CD4-positive, alpha-beta T cell treated with Interleukin-15 for 4 hours (primary cell): ENCODE results near the gene HPS1.
A peak's percentile ranks its signal among the peaks of the same experiment; 100 is the strongest.

Experiments
- DNase-seq: peaks from one replicate; pipeline ENCODE4 v3.0.0-alpha.2; 2020; ENCODE audit warnings: low spot score

HPS1 gene

DNA sequence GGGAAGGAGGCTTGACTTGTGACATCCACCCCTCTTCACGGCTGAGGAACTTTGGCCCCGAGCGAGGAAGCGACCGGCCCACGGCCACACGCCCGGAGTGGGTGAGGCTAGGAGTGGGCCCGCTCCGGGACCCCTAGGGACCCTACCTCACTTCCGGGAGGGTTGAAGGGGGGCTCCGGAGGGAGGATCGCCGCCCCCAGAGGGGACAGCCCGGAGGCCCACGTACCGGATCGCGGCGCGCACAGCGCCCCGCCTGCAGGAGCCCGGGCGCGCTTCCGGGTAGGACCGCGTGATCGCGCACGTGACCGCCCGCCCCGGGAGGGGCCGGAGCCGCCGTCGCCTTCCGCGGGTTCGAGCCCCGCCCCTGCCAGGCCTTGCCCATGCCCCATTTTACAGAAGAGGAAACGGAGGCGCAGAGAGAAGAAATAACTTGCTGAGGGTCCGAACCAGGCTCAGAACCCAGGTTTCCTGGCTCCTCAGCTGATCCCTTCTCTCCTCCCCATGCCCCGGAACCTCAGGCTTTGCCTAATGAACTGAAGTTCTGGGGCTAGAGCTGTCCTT is at the start of gene HPS1:
Gene HPS1 (minus strand): TSS at position 275 of the 561 bp plus-strand sequence. CDS start 3,695 bp downstream, outside the sequence.
- peak; percentile 74 for DNase-seq

DNA sequence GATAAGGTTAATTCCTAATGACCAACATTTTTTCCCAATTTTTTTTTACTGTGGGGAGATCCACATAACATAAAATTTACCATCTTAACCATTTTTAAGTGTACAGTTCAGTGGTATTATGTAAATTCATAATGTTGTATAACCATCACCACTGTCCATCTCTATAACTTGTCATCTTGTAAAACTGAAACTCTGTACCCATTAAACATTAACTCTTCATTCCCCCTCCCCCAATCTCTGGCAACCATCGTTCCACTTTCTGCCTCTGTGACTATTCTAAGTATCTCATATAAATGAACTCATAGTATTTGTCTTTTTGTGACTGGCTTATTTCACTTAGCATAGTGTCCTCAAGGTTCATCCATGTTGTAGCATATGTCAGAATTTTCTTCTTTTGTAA is 46.0 kb upstream of the HPS1 start:
- DNase-seq, result no peak

DNA sequence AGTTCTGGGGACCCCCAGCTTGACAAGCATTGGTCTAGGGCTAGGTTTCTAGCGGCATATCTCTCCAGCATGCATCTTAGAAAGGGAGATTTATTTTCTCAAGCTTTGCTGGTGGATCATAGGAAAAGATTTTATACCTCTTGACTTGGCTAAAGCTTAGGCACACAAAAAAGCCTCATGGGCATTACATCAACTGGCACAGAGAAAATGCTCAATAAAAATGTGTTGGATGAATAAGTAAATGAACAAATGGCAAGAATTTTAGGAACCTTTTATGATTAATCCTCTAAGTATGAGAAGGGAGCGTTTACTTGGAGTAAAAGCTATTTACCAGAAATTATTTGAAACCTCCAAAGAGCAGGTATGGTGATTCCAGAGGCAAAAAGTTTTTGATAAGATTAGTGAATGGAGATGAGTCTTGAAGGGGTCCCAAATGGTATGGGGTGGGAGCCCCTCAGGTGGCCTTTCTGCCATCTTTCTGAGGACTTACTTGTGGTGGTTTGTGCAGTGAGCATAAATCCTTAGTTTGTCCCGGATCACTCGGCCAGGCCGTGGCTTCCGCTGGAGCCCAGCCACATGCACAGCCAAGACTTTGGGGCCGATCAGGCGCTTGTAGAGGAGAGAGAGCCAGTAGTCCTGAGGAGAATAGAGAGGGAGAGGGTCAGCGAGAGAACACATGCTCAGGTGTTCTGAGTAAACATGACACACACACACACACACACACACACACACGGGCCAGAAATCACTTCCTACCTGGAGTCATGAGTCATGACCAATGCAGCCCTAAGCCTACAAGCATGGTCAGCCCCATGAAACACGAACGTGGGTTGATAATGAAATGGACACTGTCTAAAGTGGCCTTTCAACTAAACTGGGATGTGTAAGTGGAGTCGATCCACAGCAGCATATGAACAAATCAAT is 43.1 kb upstream of the HPS1 start:
- DNase-seq, result no peak

DNA sequence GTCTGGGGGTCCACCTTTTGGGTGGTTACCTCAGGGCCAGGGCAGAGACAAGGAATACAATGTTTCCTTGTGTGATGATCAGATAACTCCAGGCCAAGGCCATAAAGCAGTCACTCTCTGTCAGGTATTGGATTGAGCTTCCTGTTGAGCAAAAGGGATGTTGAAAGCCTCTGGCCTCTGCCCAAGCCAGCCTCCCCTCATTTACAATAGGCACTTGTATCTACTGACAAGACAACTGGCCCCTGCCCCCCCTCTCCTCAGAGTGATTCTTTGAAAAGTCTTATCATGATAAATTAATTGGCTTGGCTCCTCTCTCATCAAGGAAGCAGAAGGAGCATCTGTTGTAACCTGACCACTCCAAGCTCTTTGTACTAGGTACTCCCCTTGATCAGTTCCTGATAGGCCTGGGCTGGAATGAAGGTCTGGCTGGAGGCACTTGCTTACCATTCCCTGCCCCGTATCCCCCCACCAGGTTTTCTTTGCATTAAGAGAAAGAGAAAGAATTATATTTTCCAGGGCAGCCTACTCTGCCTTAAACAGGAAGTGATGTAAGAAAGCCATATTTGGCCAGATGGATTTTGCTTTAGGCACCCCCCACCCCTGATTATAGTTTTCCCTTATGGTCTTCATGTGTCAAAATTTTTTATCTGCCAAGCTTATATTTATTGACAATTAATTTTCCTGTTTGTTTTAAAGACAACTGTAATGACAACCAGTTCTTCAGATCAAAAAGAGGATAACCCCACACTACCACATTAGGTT is 42.1 kb upstream of the HPS1 start:
- no peak for DNase-seq

DNA sequence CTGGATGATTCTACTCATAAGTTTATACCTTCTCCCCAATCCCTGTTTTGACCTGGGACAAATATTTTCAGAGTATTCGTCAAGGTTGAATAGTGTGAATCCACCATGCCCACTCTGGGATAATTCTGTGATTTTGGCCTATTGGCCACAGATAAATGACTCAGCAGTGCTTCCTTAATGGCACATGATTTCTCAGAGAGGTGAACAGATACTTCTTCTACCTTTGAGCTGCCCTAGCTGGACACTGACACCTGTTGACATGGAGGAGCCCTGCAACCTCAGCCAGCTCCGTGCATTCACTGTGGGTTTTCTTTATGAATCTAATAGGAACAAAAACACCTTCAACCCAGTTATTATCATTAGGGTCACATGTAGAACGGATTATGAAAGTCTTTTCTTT is 40.9 kb upstream of the HPS1 start:
- DNase-seq, result no peak

DNA sequence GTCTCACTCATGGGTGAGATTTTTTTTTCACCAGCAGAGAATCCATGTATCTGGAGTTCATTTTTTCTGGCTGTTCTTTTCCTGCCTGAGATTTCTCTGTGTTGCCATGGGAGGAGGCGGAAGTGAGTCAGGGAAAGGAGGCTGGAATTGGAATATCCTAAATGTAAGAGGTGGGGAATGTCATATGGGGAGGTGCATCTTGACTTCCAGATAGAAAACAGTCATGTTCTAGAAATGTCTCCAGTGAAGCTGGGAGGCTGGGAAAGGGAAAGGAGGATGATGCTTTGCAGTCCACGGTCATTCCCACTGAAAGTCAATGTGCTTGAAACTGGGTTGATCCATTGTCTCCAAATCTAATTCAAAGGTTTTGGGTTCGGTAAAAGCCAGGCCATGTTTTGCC is 39.7 kb upstream of the HPS1 start:
- no peak for DNase-seq

DNA sequence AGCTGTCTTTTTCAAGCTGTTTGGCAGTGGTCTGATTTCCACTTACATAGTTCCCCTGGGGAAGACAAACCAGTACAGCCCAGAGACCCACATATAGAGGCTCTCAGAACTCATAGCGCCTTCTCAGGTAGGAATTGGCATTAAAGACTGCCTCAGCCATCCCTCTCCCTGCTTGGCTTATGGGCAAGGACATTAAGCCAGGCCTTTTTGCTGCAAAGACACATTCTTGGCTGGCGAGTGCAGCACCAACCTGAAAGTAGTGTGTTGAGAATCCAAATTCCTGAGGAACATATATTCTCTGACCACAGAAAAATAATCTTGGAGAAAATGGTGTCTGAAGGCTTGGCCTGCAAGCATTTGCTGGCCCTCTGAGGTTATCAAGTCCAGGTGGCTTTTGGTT is 39.2 kb upstream of the HPS1 start:
- no peak for DNase-seq

DNA sequence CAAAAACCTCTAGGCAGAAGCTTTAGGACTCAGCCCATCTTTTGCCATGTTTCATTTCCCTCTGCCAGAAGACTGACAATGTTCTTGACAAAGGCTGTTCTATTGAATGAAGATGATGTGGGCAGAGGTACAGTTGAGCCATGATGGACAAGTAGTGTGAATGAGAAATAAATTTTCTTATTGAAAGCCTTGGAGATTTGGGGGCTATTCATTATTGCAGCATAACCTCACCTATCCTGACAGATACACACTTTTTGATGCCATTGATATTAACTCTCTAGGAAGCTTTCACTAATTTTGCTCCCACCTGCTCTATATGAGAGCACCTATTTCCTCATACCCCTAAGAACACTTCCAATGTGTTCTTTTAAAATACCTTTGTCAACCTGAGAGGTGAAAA is 36.9 kb upstream of the HPS1 start:
- no peak for DNase-seq

DNA sequence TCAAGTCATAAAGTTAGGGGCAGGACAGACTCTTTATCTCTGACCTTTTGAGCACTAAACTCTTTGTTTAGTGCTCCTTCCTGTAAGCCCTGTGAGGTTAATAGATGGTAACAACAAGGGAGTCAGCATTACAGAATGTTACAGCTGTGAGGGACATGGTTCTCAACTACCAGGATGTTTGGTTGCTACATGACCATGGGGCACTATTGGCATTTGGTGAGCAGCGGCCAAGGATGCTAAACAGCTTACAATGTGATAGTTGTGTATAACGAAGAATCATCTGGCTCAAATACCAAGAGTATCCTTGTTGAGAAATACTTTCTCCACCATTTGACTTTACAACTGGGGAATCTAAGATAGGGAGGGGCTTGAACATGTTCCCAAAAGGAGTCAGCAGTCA is 35.4 kb upstream of the HPS1 start:
- no peak for DNase-seq

DNA sequence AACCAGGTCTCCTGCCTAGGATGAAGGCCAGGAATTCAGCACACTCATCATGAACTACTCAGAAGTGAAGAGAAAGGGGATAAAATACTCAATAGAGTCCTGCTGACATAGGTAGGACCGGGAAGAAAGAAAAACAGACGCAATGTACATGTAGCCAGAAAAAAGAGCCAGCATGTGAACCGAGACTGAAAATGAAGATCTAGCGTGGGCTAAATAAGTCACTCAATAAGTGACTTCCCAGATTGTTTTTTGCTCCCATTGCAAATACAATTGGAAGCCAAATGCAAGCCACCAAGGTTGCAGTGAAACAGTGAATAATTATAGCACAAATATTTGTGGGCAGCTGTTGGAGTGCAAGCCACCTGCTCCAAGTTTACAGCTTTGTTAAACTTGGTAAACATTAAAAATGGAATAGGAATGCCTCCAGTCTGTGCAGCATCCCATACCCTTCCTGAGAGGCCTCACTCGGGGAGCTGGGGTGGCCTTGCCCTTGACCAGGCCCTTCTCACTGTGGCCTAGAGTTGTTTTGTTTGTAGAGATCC is 34.7 kb upstream of the HPS1 start:
- no peak for DNase-seq

DNA sequence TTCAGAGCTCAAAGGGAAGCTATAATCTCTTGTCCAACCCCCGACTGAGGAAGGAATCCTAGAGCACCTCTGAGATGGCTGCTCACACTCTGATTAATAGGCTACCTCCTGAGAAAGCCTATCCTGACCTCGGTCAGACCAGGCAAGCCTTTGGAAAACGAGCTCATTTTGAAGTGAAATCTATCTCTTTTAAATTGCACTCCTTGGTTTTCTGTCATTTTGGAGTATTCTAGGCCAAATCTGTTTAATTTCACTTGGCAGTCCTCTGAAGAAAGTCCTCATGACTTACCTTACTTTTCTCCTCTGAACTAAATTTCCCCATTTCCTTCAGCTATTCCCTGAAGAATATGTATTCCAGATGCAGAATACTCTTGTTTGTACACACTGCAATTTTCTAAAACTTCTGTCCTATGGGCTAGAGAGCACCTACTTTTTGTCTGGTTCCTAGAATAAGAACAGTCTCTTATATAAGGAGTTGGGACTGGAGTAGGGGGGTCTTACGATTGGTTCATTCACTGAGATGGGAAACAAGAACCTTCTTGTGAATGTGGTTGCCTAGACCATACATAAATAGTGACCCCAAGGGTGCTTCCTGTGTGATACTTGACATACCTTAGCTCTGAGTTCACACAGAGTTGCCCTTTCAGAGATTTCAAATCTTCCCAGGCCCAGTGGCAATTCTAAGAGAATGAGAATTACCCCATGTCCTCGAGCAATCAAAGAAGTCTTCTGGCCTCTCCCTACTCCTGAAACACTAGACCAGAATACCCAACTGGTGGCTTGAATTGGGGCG is 31.9 kb upstream of the HPS1 start:
- DNase-seq, result no peak

DNA sequence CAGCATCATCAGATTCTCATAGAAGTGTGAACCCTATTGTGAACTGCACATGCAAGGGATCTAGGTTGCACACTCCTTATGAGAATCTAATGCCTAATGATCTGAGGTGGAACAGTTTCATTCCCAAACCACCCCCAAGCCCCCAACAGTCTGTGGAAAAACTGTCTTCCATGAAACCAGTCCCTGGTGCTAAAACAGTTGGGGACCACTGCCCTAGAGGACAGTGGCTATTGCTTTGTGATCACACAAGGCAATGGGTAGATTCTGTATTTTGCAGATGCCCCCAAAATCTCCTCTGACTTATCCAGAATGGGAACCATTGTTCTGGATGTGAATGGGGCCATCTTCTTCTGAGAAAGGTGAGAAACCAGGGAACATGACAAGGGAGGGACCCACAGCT is 31.1 kb upstream of the HPS1 start:
- no peak for DNase-seq

DNA sequence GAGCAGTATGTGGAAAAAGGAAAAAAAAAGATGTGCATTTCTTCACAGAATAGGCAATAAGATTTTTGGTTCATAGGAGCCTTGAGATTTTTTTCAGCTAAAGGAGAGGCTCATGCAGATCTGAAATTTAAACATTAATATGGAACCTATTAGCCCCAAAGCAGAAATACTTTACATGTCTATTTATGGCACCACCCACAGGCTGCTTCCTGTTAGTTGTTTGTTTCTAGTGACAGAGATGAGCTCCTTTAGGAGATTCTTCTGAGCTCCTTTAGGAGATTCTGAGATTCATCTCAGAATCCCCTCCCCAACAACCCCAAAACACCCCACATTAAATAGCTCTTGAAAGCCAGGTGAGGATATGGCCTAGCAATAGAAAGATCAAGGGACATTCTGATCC is 27.9 kb upstream of the HPS1 start:
- no peak for DNase-seq

DNA sequence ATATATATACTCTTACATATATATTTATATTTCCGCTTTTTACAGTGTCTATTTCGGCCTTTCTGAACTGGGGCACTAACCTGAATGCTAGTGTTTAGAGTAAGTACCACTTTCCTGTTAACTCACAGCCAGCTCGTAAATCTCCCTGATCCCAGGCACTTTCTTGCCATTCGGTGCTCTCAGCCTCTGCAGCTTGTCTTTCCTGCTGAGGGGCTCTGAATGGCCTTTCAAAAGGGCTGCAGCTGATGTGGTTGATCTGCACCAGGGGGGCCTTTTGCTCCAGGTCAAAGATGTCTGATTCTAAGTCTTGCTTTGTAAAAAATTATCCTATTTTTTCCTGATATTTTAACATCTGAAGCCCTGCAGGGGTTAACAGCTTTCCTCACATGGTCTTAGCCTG is 25.5 kb upstream of the HPS1 start:
- DNase-seq, result no peak

DNA sequence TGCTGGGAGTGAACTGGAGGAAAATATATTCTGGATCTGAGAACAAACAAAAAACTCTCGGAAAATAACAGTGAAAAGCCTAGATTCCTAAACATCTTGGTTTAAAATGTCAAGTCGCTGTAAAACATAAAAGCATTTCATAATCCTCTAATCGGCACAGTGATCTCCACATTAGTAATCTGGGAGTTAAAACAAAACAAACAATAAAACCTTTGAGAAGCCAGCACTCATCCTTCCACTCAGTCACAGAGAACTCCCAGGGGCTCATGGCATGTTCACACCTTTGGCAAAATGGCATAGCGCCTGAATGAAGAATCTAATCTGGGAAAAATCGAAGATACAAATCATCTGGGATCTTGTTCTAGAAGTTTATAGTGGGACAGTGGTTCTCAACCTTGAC is 24.1 kb upstream of the HPS1 start:
- no peak for DNase-seq

DNA sequence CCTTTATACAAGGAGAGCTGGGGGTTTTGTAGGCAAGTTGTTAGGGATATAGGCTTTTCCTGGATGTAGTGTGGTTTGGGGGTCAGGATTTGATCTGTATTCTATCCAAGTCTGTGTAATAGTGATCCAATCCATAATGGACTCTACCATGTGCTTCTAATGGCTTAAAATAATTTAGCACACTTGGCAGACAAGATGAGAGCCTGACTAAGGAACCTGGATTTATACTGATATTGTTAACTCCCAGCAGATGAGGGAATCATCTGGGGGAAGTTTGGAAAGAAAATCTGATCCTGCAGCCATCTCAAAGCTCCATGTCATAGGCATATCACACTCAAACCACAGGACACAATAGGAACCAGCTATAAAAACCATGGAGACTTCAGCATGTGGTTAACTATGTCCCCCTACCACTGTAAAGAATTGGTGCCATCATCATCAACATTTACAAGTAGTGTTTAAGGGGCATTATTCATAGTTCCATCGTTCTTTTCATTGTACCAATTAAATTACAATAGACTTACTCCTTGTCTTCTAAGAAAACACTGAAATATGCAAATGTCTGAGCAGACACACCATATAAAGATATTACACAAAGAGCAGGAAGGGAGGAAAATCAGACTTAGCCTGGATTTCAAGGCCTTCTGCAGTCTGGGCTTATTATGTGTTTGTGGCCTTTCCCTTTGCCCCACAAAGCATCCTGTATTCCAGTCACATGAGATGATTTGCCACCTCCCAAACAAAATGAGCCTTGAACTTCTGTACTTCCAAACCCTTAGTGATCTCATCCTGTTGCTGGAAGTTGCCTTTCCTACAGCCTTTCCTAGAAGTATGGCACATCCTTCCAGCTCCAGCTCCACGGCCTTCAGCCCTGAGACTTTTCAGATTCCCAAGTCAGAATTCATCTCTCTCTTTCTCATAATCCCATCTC is 22.5 kb upstream of the HPS1 start:
- DNase-seq, result no peak

DNA sequence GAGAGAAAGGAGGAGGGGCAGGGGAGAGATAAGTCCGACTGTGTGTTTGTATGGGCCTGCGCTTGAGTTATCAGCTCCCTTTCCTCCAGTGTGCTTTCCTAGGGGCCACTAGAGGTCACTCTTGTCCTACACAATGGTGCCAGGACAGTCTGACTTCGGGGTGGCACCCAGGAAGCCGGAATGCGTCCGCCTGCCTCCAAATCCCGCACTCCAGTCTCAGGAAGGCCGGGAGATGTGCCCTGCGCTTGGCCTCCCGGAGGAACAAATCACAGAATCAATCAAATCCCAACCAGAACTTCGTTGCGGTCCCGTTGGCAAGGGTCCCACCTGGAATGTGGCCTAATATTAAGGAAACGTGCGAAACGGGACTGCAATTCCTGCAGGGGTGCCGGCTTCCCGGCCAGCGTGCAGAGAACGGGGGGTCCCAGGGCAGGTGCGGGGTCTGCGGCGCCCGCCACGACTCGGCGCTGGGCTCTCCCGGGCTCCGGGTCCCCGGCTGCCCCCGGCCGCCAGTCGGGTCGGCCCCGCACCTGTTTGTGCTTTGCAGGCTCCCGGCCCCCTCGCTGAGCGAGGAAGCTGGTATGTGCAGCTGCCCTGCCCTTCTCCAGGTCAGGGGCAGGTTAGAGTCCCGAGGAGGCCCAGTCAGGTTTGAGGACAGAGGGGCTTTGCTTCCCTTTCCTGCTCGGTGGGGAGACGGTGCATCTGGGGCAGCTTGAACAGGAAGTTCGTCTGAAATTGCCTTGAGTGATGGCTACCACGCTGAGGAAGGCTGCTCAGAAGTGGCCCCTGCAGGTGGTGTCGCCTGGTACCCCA is 21.0 kb upstream of the HPS1 start:
- peak; percentile 75 for DNase-seq

DNA sequence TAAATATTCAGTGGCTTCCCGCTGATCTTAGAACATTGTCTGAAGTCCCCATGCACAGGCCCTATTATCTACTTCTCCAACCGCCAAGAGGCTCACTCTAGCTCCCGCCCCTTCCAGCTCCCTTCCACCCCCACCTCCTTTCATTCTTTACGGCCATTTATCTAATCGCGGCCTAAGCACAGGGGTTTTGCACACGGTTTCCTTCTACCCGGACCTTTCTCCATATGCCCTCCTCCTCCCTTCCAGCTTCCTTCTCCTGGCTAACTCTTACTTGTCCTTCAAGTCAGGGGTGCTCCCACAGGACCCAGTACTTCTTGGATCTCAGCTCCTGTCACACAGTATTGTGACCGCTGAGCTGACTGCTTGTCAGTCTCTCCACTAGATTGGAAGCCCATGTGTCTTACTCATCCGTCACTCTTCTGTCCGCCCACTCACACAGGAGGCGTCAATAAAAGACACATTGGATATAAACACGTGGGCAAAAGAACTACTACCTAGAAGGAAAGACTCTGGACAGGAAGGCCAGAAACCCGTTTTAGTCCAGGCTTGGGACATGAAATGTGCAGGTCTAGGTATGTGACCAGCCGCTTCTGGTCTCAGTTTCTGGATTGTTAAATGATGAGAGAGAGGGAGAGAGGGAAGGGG is 20.2 kb upstream of the HPS1 start:
- DNase-seq, result no peak

DNA sequence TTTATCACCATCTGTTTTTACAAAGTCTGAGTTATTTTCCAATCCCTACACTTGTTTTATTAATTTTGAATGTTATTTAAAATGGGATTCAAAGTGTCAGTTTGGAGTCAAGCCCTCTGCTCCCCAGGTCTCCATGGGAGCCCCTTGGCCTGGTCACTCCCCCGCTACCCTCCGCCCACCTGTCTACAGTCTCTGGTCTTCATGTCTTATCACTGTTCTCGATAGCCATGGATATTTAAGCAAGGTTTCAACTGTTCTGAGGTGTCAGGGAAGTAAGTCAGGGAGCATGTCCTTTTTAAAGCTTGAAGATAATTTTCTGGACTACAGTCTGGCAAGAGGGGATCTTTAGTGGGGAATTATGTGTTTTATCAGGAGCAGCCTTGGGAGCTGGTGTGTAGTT is 19.1 kb upstream of the HPS1 start:
- DNase-seq, result no peak
